ENCODE measurements around the gene KRTAP3-2. TPM values are rescaled to one million over a fixed set of nuclear protein-coding genes. Genes with fewer than 3 reads are reported as not detected.

Gene KRTAP3-2
- total RNA-seq, 1 experiment from 2014 or later = not detected

DNA sequence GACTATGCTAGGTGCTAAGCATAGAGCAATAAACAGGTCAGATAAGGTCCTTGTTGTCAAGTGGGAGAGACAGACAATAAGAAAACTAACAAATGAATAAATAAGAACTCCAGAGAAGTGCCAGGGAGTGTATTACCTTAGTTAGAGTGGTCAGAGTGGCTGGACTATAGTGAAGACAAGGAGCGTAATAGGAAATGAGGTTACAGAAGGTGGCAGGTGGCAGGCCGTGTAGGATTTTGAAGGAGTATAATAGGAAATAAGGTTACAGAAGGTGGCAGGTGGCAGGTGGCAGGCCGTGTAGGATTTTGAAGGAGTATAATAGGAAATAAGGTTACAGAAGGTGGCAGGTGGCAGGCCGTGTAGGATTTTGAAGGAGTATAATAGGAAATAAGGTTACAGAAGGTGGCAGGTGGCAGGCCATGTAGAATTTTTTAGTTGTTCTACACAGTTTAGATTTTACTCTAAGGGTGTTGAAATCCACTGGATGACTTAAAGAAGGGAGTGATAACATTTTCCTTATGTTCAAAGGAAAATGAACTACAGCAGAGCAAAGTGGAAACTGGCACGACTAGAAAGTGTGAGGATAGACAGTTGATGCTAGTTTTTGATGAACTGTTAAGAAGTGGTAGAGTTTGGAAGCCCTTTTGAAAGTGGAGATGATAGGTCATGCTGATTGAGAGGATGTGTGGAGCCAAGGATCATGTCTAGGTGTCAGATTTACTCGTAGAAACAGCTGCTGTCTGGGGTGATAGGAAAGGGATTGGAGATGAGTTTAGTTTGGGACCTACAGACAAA lies 12.8 kb upstream of the KRTAP3-2 start:
- no peak for DNase-seq (ENCODE audit: low read depth)

DNA sequence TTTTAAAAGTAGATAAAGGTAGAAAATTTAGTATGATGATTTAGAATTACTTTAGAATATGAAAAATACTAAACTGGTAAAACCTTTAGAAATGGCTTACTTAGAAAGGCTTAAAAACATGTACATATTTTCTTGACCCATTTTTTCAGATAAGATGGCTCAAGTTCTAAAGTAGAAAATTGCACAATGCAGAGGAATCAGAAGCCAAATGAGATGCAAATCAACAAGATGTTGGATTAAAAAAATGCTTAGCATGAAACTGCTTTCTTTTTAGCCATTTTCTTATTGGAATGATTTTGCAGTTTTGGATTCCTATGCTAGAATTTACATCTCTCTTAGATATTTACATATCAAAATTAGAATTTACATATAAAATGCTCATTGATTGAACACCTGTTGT lies 10.7 kb upstream of the KRTAP3-2 start:
- DNase-seq (ENCODE audit: low read depth) = no peak

DNA sequence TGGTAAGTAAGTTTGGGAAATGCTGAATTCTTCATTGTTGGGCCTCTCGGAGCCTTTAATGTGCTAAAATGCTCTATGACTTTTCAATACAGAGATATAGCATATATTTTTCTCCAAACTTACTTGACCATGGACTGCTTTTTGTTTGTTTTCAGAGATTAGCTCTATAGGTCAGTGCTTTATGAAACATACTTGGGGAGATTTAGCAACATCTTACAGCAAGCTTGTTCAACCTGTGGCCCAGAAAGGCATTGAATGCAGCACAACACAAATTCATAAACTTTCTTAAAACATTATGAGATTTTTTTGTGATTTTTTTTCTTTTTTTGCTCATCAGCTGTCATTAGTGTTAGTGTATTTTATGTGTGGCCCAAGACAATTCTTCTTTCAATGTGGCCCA lies 10.2 kb upstream of the KRTAP3-2 start:
- no peak for DNase-seq (ENCODE audit: low read depth)

DNA sequence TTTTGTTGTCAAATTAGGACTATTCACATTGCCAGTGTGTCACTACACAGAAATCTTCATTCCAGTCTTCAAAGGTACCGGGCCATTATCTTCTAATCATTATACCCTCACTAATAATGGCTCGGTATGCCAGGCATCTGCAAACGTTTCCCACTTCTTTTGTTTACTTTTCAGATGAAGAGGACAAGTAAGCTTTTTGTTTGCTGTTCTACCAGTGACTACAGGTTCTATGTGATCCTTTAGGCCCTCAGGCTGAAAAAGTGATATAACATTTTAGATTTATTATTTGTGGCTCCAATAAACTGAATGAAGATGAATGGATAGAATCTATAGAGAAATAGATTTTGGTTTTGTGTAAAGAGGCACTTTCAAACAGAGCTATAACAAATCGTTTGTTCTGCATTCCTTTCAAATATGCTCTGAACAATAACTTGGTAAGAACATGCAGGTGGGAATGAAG lies 9.6 kb upstream of the KRTAP3-2 start:
- DNase-seq (ENCODE audit: low read depth) = no peak

DNA sequence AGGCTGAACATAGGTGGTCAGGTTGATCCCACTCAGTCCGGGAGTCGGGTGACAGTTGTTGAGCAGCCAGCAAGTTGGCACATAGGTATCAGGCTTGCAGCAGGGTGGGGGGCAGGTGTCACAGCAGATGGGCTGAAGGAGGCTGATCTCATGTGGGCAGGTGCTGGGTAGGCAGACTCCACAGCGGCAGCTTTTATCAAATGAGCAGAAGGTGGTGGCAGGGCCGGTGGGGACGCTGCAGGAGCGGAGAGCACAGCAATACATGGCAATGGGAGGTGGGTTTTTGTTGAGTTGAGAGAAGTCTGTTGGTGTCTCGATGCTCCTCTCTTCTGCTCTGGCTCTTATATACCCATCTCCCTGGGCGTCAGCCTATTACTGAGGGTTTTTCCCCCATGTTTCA lies 9.1 kb upstream of the KRTAP3-2 start, which contains the start of gene KRTAP3-1:
Gene KRTAP3-1, minus strand, starts transcription at position 318 of the 400 bp plus-strand sequence. Its CDS starts 54 bp downstream, at position 264.
- DNase-seq (ENCODE audit: low read depth) = no peak

DNA sequence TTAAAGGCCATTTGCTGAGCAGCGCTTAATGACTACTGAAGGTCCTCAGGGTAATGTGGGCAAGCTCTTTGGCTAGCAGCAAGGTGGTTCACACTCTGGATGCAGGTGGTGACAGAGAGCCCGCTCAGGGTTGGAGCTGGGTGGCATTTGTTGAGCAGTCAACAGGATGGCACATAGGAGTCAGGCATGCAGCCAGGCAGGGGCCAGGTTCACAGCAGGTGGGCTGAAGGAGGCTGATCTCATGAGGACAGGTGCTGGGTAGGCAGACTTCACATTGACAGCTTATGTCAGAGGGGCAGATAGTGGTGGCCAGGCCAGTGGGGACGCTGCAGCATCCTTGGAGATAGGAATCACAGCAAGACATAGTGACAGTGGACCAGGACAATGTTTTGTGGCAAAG lies 4.7 kb upstream of the KRTAP3-2 start:
- DNase-seq (ENCODE audit: low read depth) = no peak

DNA sequence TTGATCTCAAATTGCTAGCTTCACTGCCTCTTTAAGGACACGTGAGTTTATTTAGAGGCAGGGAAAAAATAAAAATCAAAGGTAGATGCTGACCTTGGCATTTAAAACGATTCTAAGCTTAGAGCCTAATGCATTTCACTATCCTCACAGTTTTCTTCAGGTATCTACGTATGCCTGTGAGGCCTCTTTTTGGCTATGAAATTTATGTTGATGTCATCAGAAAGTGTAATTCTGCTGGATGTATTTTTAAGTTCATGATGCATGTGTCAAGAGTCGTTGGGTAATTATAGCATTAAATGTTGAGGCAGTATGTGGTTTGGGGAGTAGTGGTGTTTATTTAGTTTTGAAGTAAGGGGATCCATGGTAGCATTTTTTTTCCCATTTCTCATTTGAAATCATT lies 4.2 kb upstream of the KRTAP3-2 start:
- DNase-seq (ENCODE audit: low read depth) = no peak

DNA sequence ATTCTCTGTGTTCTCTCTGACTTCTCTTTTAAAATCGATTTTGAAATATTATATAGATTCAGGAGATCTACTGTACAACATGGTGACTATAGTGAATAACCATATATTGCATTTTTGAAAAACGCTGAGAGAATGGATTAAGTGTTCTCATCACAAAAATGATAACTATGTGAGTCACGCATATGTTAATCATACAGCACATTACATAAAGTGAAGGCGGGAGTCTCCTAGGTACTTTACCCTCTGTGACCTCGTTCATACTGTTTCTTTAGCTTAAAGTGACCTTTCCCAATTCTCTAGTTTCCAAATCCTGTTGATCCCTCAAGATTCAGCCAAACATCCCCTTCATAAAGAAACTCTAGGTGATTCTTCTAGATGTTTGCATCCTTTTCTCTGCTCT lies 3.1 kb upstream of the KRTAP3-2 start:
- DNase-seq (ENCODE audit: low read depth) = no peak

DNA sequence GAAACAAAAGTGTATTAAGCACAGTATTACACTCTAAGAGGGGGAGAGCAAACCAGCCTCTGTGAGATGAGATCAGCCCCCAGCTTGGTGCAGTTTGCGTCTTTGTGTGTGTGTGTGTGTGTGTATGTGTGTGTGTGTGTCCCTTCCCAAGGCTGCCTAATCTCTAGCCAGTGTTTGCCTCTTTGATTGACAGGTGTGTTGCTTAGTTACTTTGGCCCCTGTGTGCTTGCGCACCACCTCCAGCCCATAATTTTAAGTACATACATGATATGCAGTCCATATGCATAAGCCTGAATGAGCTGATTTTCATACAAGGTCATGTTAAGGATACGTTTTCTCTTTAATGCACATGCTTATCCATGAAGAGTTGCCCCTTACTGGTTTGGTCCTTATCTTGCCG lies 2.1 kb upstream of the KRTAP3-2 start:
- DNase-seq (ENCODE audit: low read depth) = no peak

DNA sequence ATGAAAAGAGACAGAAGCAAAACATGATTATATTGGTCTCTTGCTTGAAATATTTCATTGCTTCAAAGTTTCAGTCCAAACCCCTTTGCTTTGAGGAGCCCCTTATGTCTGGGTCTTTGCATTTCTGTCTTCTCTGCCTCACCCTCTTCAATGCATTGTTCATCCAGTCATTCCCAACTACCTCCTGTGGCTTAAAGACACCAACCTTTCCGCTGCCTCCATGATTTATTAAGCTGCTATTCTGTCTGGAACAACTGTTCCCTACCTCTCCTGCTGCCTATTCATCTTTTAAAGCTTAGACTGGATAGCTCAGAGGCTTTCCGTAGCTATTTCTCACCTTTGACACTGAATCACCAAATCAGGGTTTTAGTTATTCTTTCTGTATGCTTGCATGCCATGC lies 2.3 kb downstream of the KRTAP3-2 start:
- DNase-seq (ENCODE audit: low read depth) = no peak

DNA sequence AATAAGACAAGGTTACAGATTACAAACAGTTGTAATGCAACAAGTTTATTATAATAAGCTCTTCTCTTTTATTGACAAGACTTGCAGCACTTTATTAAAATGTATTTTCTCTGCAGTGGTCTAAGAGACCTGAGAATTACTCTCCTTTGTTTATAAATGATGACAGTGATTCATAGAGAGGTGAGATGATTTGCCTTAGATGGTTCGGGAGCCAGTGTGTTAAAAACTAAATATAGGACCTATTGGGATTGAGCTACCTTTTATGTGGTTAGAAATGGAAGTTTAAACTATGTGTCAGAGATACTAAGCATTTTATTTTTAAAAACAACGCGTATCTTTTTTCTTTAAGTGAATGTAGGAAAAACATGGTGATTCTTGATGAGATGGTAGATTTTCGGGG lies 2.9 kb downstream of the KRTAP3-2 start:
- DNase-seq (ENCODE audit: low read depth) = no peak

DNA sequence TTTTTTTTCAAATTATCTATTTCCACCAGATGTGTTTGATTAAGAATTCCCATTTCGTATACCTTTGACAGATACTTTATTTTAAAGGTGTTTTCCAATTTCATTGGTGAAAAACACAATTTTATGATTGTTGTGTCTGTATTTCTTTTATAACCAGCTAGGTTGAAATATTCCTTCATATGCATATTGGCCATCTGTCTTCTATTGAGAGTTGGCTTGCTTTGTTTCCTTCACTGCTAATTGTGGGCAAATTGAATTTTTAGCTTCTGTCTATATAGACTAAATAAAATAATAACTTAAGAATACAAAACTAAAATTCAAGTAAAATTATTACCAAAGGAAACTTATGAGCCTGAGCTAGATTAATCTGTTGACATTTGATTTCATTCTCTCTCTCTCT lies 4.6 kb downstream of the KRTAP3-2 start:
- no peak for DNase-seq (ENCODE audit: low read depth)

DNA sequence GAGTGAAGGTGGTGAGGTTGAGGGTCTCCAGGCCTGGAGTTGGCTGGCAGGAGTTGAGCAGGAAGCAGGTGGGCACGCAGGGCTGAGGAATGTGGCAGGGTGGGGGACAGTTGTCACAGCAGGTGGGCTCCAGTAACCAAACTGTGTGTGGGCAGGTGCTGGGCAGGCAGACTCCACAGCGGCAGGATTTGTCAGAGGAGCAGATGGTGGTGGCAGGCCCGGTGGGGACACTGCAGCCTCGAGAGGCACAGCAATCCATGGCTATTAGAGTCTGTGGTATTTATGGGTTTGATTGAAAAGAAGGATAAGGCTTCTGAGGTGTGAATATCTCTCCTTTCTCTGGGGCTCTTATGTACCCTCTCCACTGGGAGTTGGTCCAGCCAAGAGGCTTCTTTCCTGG lies 5.9 kb downstream of the KRTAP3-2 start, which contains the start of gene KRTAP3-3:
Gene KRTAP3-3, minus strand, starts transcription at position 326 of the 400 bp plus-strand sequence. Its CDS starts 67 bp downstream, at position 259.
- no peak for DNase-seq (ENCODE audit: low read depth)

DNA sequence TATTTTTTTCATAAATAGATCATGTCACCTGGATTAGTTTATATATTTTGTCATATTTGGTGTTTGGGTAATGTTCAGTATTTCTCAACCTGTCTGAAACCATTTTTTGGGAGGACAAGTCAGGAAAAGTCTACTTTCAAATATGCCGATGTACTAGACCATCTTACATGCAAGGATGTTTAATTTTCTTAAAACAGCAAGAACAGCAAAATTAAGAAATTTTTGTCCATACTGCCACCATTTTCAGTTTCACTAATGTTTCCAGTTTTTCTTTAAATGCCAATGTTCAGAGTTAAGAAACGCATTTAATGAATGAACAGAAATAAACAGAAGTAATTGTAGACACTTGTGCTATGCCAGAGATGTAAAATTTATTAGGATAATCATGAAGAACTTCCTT lies 6.6 kb downstream of the KRTAP3-2 start:
- no peak for DNase-seq (ENCODE audit: low read depth)

DNA sequence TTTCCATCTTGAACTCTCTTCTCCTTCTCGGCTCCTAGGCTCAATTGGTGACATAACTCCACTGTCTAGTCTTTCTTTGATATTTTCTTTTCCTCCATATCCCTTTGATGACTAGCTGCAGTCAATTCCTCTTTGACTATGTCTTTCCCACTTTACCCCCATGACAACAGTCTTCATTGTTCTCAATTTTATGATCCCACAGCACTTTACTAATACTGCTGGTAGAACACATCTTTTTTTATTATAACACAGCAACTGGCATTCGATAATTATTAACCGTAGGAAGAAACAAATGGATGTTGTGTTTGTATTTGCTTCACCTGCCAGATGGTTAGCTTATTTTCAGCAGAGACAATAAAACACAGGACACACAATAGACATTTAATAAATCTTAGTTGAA lies 7.0 kb downstream of the KRTAP3-2 start:
- no peak for DNase-seq (ENCODE audit: low read depth)

DNA sequence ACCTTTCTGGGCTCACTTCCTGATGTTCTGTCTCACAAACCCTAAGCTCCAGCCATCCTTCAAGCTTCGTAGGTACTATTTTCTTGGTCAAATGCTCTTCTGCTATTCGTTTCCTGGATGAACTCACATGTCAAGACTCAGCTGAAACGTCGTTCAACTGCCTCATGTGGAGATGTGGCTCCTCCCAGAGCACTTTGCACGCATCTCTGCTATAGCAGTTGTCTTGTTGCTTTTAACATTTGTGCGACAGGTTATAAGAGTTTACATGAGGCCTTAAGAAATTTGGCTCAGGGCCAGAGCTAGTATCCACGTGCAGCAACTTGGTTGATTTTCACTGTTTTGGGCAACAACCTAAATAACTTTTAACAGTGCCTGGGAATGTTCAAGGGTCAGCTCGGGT lies 12.8 kb downstream of the KRTAP3-2 start:
- no peak for DNase-seq (ENCODE audit: low read depth)

DNA sequence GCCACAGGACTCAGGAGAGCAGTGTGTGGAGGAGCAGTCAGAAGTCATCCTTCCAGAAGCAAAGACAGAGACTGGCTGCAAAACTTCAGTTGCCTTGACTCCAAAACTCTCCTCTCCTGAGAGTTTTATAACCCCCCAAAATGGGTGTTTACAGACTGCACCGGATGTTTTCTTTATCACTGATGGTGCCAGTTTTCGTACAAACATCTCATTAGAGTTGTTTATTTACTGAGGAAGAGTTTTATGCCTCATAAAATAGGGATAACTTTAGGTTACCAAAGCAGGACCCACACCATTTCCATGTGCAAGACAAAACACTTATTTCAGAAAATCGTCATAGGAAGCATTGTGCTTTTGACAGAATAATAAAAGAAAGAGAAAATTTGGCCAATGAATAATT lies 15.5 kb downstream of the KRTAP3-2 start, which contains the start of gene KRT40:
Gene KRT40, minus strand, starts transcription at position 101 of the 400 bp plus-strand sequence. Its CDS starts 53 bp downstream, at position 48.
- DNase-seq (ENCODE audit: low read depth) = no peak

DNA sequence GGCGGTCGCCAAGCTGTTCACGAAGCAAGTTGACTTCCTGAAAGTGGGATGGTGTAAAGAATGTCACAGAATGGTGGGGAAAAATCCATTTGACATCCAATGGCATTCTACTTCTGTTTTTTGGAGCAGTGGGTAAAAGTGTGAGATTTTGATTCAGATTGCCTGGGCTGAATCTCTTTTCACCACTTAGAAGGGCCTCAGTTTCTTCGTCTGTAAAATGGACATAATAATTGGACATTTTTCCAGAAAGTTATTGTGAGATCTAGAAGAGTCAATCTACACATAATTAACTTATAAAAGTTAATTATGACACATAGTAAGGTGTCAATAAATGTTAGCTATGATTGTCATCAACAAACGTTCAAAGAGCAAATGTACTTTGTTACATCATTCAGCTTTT lies 18.6 kb downstream of the KRTAP3-2 start:
- DNase-seq (ENCODE audit: low read depth) = no peak

DNA sequence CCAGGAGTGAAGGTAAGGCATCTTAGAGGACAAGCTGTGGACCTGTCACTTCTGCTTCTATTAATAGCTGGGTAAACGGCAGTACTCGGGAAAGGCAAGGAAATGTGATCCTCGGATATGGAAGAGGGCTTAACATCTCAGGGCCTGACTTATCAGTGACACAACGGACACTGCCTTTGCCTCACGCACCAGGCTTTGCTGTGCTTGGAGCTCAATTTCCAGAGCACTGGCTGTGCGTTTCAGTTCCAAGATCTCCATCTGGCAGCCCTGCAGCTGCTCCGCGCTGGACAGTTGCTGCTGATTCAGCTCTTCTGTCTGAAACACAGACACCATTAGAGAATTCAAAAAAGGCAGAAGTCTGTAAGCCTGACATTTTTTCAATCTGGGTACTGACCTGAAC lies 19.1 kb downstream of the KRTAP3-2 start:
- no peak for DNase-seq (ENCODE audit: low read depth)

DNA sequence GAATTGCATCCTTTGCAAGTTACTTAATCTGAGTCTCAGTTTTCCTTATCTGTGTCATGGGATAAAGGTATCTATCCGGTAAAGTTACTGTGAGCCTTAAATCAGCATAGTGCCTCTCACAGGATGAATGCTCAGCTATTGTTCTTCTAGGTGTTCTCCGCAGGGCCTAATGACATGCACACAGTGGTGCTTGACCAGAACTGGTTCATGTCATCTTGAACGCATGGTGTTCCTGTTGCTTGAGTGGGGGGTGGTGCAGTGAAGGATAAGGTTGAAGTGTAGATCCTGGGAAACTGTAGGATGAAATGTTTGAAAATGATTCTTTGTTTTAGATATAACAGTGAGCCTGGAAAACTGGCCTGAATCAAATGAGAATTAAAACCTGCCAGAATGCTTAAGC lies 19.6 kb downstream of the KRTAP3-2 start:
- DNase-seq (ENCODE audit: low read depth) = no peak

DNA sequence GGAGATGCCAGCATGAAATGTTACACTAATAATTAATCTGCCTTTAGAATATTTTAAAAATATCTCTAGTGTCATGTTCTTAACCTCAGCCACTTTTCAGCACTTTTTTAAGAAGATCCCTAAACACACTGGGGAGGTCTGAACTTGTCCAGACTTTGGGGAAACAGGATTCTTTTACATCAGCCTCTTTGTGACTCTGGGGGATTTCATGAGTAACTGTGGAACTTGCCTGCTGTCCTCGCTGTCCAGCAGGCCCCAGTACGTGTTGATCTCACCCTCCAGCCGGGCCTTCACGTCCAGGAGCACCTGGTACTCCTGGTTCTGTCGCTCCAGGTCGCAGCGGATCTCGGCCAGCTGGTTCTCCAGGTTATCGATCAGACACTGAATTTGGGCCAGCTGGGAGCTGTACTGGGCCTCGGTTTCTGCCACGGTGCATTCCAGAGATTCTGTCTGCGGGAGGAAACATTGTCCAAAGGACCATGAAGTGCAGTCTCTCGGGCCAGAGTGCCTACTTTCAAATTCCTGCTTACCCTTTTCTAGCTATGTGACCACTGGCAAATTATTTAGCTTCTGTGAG lies 21.0 kb downstream of the KRTAP3-2 start:
- no peak for DNase-seq (ENCODE audit: low read depth)

DNA sequence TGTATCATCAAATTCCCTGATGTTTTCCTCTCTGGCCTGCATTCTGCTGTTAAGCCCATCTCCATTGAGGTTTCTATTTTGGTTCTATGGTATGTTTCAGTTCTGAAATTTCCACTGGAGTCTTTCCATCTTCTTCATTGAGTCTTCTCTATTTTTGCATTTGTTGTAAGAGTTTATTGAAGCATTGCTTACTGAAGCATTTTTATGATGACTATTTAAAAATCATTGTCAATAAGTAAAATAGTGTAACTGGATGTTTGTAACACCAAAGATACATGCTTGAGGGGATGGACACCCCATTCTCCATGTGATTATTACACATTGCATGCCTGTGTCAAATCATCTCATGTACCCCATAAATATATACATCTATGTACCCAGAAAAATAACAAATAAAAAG lies 24.2 kb downstream of the KRTAP3-2 start:
- no peak for DNase-seq (ENCODE audit: low read depth)

DNA sequence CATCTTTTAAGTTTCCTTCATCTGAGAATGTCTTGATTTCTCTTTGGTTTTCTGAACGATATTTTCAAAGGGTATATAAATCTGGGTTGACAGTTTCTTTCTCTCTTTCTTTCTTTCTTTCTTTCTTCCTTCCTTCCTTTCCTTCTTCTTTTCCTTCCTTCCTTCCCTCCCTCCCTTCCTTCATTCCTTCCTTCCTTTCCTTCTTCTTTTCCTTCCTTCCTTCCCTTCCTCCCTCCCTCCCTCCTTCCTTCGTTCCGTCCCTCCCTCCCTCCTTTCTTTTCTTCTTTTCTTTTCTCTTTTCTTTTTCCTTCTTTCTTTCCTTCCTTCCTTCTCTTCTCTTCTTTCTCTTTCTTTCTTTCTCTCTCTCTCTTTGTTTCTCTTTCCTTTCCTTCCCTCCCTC lies 25.3 kb downstream of the KRTAP3-2 start:
- DNase-seq (ENCODE audit: low read depth) = no peak
